D341Med (cell line): ENCODE results near the gene ZBTB44.
"Not testable (repeated sequence)": the region's sequence is repeated elsewhere in the genome, so short reads cannot be mapped to it uniquely, and the experiment has no call there.

Source experiments
- DNase-seq: peaks from one replicate; pipeline ENCODE4 v3.0.0; 2012; ENCODE audit warnings: low spot score

ZBTB44 gene, protein sequence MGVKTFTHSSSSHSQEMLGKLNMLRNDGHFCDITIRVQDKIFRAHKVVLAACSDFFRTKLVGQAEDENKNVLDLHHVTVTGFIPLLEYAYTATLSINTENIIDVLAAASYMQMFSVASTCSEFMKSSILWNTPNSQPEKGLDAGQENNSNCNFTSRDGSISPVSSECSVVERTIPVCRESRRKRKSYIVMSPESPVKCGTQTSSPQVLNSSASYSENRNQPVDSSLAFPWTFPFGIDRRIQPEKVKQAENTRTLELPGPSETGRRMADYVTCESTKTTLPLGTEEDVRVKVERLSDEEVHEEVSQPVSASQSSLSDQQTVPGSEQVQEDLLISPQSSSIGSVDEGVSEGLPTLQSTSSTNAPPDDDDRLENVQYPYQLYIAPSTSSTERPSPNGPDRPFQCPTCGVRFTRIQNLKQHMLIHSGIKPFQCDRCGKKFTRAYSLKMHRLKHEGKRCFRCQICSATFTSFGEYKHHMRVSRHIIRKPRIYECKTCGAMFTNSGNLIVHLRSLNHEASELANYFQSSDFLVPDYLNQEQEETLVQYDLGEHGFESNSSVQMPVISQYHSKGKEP

DNA sequence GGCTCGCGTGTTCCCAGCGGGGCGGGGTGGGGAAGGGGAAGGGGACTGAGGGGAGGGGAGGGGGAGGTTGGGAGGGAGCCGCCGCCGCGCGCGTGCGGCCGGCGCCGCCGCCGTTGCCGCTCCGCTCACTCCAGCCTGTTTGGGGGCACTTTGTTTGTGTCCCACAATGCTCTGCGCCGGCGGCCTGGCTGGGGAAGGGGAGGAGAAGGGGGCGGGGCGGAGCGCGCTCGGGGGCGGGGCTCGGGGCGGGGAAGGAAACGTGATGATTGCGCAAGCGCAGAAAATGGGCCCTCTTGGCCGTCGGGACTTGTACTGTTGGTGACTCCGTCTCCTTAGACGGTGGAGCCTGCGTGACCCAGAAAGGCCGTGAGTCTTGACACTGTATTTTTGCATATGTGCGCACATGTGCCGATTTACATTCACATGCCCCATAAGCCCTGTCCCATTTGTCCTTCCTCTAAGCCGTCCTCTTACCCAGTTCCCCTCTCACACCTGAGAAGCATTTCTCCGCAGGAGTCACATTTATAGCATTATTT is at the start of gene ZBTB44:
ZBTB44 (minus strand) TSS at position 168 of the 536 bp plus-strand sequence. CDS start 53,044 bp downstream, outside the sequence.
- DNase-seq, result peak; percentile 94

DNA sequence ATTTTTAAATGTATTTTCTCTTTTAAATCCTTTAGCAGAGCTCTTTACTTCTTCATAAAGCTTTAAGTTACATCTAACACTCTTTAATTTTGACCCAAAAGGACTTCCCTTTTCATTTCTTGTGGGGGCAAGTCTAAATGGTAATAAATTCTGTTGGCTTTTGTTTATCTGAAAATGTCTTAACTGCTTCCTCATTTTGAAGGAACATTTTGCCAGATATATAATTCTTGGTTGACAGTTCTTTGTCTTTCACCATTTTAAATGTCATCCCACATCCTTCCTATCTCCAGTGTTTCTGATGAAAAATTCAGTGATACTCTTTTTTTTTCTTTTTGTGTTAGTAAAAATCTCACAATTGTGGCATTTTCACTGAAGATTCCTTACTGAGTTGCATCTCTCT is 44.7 kb upstream of the ZBTB44 start:
- DNase-seq, result no peak

DNA sequence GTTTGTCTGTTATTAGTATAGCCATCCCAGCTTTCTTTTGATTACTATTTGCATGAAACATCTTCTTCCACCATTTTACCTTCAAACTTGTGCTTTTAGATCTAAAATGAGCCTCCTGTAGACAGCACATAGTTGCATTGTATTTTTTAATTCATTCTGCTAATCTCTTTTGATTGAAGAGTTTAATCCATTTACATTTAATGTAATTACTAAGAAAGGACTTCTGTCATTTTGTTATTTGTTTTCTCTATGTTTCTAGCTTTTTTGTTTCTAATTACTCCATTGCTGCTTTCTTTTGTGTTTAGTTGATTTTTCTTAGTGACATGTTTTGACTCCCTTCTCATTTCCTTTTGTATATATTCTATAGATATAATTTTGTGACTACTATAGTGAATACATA is 43.7 kb upstream of the ZBTB44 start:
- no peak for DNase-seq

DNA sequence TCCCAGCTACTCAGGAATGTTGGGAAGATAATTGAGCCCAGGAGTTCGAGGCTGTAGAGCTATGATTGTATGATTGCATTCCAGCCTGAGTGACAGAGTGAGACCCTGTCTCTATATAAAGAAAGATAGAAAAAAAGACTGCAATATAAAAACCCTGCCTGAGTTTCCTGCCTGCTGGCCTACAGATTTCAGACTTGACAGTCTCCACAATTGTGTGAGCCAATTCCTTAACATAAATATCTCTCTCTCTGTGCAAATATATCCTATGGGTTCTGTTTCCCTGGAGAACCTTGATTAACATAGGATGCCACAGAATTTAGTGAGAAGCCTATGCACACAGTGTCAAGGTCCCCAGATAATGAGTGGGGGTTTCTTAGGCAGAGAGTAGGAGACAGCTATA is 32.5 kb upstream of the ZBTB44 start:
- DNase-seq, result no peak

DNA sequence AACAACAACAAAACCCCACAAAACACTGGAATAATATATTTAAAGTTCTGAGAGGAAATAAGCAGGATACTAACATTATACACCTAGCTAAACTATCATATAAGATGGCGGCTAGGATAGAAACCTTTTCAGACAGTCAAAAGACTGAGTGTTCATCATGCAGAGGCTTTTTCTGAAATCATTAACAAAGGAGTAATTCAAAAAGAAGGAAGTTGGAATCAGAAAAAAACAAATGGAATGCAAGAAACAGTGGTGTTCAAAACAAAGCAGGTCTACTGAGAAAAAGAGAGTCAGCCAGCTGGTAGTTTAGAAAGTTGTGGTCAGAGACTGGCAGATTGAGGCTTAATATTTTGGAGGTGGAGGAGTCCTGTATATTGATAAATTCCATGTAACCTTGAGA is 30.1 kb upstream of the ZBTB44 start:
- DNase-seq, result no peak

DNA sequence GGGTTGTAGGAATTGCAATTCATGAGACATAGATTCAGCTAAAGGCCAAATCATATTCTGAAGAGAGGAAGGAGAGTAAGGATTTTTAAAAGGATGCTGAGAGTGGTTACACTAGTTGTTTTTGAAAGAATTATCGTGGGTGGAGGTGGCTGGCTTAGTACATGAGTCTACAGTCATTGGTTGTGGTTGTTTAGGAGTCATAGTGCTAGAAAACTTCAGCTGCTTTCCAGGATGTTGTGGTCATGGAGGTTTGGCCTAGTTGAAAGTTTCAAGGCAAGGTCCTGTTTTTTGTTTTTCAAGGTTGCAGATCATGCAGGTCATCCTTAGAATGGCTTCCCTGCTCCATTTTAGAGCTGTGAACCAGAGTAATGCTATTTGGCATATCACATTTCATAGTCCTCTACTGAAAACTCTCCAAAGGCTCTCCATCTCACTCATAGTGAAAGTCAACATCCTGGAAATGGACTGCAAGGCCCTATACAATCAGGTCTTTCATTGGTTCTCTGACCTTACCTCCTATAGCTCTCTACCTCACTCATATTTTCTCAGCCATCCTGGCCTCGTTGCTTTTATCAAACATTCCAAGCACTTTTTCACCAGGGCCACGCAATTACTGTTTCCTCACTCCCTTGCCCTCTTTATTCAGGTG is 26.1 kb upstream of the ZBTB44 start:
- DNase-seq, result no peak

DNA sequence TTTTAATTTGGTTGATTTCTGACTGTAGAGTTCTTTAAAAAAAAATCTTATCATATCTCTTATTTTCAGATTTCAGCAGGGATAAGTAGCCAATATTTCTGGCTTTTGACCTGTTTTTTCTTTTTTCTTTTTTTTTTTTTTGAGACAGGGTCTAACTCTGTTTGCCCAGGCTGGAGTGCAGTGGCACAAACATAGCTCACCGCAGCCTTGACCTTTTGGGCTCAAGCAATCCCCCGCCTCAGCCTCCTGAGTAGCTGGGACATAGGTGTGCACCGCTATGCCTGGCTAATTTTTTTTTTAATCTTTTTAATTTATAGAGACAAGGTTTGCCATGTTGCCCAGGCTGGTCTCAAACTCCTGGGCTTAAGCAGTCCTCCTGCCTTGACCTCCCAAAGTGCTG is 23.9 kb upstream of the ZBTB44 start:
- DNase-seq, result no peak

DNA sequence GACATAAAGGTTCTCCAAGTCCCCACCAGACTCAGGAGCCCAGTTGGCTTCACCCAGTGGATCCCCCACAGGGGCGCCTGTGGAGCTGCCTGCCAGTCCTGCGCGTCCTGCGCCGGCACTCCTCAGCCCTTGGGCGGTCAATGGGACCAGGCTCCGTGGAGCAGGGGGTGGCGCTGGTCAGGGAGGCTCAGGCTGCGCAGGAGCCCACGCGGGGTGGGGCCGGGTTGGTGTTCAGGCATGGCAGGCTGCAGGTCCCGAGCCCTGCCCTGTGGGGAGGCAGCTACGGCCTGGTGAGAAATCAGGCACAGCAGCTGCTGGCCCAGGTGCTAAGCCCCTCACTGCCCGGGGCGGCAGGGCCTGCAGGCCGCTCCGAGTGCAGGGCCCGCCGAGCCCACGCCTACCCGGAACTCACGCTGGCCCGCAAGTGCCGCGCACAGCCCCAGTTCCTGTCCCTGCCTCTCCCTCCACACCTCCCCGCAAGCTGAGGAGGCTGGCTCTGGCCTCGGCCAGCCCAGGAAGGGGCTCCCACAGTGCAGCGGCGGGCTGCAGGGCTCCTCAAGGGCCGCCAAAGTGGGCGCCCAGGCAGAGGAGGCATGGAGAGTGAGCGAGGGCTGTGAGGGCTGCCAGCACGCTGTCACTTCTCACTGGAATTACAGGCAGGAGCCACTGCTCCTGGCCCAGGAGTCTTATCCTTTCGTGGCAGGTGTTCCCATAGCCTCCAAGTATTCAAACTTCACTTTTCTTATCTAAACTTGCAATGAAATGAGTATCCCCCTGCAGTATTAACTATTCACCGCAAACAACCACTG is 22.8 kb upstream of the ZBTB44 start:
- DNase-seq, result no peak

DNA sequence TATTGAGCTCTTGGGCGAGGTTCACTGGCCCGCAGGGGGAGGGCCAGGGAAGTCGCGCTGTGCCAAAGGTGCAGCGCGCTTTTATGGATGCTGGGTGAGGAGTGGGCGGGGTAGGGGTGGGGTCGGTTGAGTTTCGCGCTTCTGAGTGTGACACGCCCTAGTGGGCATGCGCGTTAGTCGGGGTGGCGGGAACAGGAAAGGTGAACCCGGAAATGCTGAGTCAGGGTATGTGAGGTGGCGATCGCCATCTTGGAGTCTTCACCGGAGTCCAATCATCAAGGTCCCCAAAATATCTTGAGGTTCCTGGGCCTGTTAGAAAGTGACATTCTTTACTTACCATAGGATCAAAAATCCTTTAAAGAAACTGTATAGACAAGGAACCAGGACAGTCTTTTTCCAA is 16.7 kb upstream of the ZBTB44 start:
- DNase-seq, result not testable (repeated sequence)

DNA sequence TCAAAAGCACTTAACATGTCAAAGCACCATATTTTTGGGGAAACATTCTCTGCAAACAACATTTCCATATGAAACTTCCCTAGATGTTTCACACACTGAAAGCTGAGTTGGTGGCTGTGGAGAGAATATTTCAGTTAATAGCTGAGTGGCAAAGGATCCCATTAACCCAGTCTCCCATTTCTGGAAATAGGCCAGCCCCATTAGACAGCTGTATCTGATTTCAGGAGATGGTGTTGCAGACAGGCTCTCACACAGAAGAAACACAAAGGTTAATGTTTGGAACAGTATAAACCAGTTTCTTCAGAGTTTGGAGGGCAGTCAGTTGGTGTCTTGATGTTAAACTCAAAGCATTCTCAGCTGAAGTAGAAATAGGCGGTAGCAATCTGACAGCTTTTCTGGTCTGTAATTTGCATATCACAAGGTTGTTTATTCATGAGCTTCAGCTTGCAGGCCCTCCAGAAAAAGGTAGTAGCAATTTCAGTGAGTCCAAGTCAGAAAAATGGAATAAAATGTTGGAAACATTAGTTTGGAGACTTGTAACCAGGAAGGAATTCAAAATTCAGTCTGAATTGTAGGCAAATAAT is 15.5 kb upstream of the ZBTB44 start:
- DNase-seq, result no peak

DNA sequence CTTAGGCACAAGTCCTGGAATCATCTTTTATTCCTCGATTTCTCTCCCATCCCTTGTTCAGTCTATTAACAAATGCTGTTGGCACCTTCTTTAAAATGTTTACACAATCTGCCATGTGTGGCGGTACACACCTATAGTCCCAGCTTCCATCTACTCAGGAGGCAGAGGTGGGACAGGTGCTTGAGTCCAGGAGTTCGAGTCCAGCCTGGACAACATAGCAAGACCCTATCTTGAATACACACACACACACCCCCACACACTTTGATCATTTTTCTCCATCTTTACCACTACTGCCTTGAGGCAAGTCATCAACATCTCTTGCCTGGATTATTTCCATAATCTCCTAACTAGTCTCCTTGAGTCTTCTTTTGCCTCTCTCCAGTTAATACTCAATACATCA is 13.7 kb upstream of the ZBTB44 start:
- DNase-seq, result no peak

DNA sequence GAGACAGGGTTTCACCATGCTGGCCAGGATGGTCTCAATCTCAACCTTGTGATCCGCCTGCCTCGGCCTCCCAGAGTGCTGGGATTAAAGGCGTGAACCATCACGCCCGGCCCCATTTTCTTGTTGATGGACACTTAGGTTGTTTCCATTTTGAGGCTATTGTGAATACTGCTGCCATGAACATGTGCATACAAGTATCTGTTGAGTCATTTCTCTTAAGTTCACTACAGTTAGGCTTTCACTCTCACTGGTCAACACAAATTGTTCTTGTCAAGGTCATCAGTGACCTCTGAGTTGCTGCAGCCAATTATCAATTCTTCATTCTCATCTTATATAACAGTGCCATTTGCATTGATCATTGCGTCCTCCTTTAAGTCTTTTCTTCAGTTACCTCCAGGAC is 13.0 kb upstream of the ZBTB44 start:
- DNase-seq, result no peak

DNA sequence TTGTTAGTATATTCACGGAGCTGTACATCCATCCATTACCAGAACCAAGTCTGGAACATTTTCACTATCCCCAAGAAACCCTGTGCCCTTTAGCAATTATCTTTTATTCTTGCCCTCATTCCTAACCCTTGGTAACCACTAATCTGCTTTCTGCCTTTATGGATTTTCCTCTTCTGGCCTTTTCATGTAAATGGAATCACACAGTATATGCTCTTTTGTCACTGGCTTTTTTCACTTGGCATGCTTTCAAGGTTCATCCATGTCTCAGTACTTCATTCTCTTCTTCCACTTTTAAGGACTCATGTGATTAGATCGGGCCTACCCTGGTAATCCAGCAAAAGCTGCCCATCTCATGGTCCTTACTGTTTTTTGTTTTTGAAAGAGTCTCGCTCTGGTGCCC is 11.0 kb upstream of the ZBTB44 start:
- no peak for DNase-seq

DNA sequence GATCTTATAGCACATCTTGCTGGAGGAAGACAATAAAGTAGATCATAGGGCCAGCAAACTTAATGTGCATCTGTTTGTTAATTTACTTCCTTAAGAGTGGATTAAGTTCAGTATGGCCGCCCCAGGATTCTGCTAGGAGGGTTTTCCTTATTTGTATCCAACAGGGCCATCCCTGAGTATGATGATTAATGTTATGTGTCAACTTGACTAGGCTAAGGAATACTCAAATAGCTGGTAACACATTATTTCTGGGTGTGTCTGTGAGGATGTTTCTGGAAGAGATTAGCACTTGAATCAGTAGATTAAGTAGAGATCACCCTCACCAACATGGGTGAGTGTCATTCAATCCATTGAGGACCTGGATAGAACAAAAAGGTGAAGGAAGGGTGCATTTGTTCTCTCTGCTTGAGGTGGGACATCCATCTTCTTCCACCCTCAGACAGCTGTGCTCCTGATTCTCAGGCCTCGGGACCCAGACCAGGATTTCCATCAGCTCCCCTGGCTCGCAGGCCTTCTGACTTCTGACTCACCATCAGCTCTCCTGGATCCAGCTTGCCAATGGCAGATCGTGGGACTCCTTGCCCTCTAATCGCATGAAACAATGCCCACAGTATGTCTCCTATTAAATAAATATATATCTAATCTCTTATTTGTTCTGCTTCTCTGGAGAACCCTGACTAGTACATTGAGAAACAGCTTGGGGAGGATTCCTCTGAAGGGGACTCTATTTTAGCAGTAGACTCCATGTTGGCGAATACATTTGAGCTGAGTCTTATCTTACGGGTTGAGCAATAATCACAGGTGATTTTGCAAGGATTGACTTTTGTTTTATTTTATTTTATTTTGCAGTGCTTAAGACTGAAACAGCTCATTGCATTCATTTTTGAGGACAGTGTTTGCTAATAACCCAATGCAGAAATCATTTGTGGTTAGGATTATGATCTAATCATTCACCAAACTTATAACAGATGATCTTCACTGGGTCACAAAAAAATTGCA is 9.0 kb upstream of the ZBTB44 start:
- DNase-seq, result no peak

DNA sequence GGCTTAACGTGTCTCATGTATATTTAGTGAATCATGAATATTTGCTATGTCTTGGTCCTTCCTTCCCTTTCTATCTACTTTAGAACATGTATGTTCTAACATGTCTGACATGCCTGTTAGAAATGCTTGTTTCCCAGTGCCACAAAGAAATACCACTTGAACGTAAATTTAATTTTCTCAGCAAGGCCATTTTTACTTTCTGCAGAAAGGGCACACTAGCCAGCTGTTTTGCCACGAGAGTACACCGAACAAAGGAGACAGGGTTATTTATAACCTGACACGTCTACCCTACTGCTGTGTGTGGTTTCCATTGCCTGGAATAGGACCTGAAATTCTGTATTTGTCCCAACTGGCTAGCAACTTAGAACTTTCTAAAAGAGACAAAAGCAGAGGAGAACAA is 7.4 kb upstream of the ZBTB44 start:
- no peak for DNase-seq

DNA sequence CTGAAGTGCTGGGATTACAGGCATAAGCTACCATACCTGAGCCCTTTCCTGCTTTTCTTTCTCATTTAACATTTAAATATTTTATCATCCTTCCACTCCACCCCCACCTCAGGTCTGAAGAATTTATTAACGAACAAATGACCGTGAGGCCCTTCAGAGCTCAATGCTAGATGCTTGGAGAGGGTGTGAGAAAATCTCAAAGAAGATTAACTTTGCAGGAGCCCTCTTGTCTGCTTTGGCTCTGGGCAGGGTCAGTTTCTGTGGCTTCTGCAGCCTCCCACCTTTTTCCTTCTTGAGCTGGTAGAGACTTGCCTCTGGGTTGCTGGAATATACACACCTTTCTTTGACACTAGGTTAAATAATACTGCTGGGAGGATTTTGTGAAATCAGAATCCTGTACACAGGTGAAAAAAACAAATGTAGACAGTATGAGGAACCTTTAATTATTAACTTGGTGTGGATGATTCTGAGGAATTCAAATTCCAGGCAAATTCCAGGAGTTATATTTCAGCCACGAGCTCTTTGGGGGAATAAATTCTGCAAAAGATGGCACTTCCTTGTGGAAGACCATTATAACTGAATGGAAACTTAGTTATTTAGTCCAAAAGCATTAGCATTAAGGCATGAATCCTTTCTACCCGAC is 3.4 kb upstream of the ZBTB44 start:
- no peak for DNase-seq

DNA sequence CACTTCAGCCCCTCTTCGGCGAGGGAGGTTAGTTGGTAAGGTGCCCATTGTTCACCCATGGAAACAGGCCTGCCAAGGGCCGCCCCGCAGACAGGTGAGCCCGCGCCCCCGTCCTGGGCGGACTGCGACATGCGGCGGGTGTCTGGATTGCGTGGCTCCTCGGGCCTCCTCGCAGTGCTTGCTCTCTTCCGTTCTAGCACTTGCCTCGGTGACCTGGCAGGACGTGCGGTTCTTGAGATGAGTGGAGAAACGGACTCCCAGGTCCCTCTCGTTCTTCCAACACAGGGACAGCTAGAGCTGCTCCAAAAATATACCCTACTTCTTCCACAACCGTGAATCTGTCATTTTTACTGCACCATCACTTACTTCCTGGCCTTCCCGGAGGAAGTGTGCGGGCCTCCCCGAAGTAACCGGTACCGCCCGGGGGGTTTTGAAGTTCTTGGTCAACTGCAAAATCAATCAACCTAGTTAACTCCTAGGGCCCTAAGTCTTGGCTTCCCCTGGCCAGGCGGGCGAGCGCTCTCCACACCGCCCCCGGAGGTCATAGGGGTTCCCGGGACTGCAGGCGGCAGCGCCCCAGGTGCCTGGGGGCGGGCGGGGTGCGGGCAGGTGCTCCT is 745 bp upstream of the ZBTB44 start:
- DNase-seq, result peak; percentile 45

DNA sequence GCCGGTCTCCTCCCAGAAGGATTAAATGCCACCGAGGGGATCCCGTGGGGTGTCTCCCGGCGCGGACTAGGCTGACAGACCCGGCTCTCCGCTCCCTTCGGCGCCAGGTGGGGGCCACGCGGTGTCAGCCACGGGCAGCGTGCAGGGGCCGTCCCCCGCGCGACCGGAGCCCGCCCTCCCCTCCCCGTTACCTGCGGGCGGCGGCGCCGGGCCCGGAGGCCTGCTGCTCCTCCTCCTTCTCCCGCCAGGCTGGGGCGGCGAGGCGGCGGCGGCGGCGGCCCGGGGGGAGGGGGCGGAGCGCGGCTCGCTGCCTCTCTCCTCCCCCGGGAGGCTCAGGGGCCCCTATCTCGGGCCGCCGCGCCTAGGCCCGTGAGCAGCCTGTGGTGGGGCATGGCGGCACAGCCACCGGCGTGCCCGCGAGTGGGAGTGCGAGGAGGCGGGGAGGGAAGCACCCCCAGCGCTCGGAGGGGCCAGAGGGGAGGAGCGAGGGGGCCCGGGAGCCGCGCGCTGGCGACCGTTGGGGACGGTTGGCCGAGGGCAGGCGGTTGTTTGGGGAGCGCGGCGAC is 450 bp downstream of the ZBTB44 start:
- peak; percentile 81 for DNase-seq
